HUES48 (cell line): ENCODE data around the gene VN1R4.
"Not testable (repeated sequence)": the region's sequence is repeated elsewhere in the genome, so short reads cannot be mapped to it uniquely, and the experiment has no call there.

Source experiments
- H3K27ac ChIP-seq: one replicate; pipeline ENCODE4 v1.7.0; 2013; ENCODE audit warnings: low read depth, low read length, inconsistent platforms
- H3K27me3 ChIP-seq: 2 replicates; pipeline ENCODE4 v1.6.1; 2013; ENCODE audit warnings: mild to moderate bottlenecking, low read length; ENCODE audit not compliant: control insufficient read depth, insufficient read depth
- H3K36me3 ChIP-seq: 2 replicates; pipeline ENCODE4 v1.6.1; 2013; ENCODE audit warnings: low read length; ENCODE audit not compliant: control insufficient read depth, insufficient read depth
- H3K4me1 ChIP-seq: 2 replicates; pipeline ENCODE4 v1.6.1; 2013; ENCODE audit warnings: mild to moderate bottlenecking, low read length; ENCODE audit not compliant: control insufficient read depth, insufficient read depth
- H3K4me3 ChIP-seq: 2 replicates; pipeline ENCODE4 v1.5.1; 2013; ENCODE audit warnings: mild to moderate bottlenecking, low read depth, low read length
- H3K9ac ChIP-seq: 2 replicates; pipeline ENCODE4 v1.6.1; 2013; ENCODE audit warnings: mild to moderate bottlenecking, low read depth, low read length, moderate library complexity
- H3K9me3 ChIP-seq: 2 replicates; pipeline ENCODE4 v1.6.1; 2013; ENCODE audit warnings: low read length; ENCODE audit not compliant: control insufficient read depth, insufficient read depth

VN1R4 gene

GRCh38 chr19:53269861-53270260 lies 2.3 kb upstream of the VN1R4 start:
- not testable (repeated sequence) for H3K27me3 ChIP-seq, H3K36me3 ChIP-seq, H3K4me1 ChIP-seq, H3K9ac ChIP-seq, H3K27ac ChIP-seq, H3K4me3 ChIP-seq
- peaks cover 51% of the 10 kb centered on the region for H3K9me3 ChIP-seq

DNA sequence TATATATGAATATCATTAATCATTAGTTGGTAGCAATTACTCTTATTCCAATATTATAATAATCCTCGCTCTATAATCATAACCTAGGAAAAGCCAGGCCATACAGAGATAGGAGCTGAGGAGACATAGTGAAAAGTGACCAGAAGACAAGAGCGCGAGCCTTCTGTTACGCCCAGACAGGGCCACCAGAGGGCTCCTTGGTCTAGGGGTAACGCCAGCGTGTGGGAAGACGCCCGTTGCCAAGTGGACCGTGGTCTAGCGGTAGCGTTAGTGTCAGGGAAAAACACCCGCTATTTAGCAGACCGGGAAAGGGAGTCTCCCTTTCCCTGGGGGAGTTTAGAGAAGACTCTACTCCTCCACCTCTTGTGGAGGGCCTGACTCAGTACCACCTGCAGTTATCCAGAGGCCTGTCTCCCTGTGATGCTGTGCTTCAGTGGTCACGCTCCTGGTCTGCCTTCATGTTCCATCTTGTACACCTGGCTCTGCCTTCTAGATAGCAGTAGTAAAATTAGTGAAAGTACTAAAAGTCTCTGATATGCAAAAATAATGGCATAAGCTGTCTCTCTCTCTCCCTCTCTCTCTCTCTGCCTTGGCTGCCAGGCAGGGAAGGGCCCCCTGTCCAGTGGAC lies 9.7 kb downstream of the VN1R4 start, which contains the start of gene VN1R2:
VN1R2 (plus strand) TSS at position 578 of the 628 bp plus-strand sequence. CDS start 84 bp downstream, outside the sequence.
- H3K36me3 ChIP-seq, H3K4me1 ChIP-seq, H3K27ac ChIP-seq, H3K4me3 ChIP-seq, H3K9ac ChIP-seq, H3K27me3 ChIP-seq: not testable (repeated sequence)
- peaks cover 32% of the 10 kb centered on the region for H3K9me3 ChIP-seq

DNA sequence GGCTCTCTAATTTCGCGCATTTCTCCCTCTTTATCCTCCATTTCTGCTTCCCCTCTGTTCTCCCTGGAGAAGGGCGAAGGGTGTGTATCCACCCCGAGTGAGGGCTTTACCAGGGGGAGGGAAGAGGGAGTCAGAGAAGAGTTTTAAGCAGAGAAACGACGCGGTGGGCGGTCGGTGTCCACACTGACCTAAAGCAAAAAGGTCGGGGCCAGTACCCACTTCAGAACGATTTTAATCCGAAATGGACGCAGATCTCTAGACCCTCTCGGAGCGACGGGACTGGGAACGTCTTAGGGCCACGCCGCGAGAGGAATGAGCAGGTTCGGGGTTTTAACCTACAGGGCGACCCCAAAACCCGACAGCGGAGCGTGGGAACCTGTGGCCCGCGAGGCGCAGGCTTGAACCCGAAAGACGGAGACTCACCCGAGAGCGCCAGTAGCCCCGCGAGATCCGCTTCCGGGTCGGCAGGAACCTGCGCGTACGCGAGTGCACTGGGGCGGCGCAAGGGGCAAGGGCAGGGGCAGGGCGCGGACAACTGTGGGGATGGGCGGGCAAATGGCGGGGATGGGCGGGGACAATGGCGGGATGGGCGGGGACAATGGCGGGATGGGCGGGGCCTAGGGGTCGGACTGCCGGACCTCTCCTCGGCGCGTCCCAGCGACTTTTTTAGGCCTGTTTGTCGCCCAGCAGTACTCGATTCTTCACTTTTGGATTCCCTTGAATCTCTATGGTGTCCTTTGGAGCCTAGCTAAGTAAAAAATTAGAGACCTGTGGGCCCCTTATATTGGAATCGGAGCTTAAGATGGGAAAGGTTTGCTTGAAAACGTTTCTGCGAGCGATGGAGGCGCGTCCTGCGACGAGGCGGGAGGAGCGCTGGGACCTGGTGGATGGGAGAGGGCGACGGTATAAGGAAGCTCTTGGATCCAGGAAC lies 12.8 kb downstream of the VN1R4 start, which contains the start of gene ZNF677:
ZNF677 (minus strand) TSS at position 463 of the 931 bp plus-strand sequence. CDS start 3,323 bp downstream, outside the sequence.
- Histone ChIP-seq H3K36me3 (peaks cover 31% of the 10 kb centered on the region), H3K27ac (peak within 1 kb of the TSS; percentile 37), H3K27me3 (no peaks in the 10 kb centered on the region), H3K9ac (peak within 1 kb of the TSS; percentile 69; the same call in 1 of the 2 replicates), H3K4me1 (0 out of 2 replicates have a peak, but pooled peaks cover 4% of the 10 kb centered on the region), H3K4me3 (peak within 1 kb of the TSS; percentile 97), H3K9me3 (peaks cover 35% of the 10 kb centered on the region)

GRCh38 chr19:53246498-53246897 lies 21.0 kb downstream of the VN1R4 start:
- H3K9me3 ChIP-seq = peaks cover 82% of the 10 kb centered on the region

GRCh38 chr19:53237114-53237777 lies 30.3 kb downstream of the VN1R4 start:
- Histone ChIP-seq H3K27me3 (no peaks in the 10 kb centered on the region), H3K4me3 (no peak overlapping the region), H3K4me1 (no peaks in the 10 kb centered on the region), H3K9ac (no peak overlapping the region), H3K9me3 (peaks cover 91% of the 10 kb centered on the region), H3K27ac (no peak overlapping the region), H3K36me3 (peaks cover 50% of the 10 kb centered on the region)

More at GRCh38 chr19:53246498-53246897, 21.0 kb downstream of the VN1R4 start:
- Histone ChIP-seq H3K27me3 (no peaks in the 10 kb centered on the region), H3K27ac (no peak overlapping the region), H3K9ac (no peak overlapping the region), H3K4me1 (no peaks in the 10 kb centered on the region), H3K36me3 (peaks cover 70% of the 10 kb centered on the region), H3K4me3 (no peak overlapping the region)

- Histone ChIP-seq H3K27me3 (no peaks in the 10 kb centered on the region), H3K9me3 (peaks cover 56% of the 10 kb centered on the region), H3K4me1 (no peaks in the 10 kb centered on the region), H3K9ac (no peak overlapping the region), H3K27ac (no peak overlapping the region), H3K36me3 (no peaks in the 10 kb centered on the region), H3K4me3 (no peak overlapping the region)
These were observed 42.9 kb downstream of the VN1R4 start for GRCh38 chr19:53224606-53225005.

- not testable (repeated sequence) for H3K27me3 ChIP-seq, H3K27ac ChIP-seq, H3K4me3 ChIP-seq, H3K4me1 ChIP-seq, H3K36me3 ChIP-seq, H3K9ac ChIP-seq
- H3K9me3 ChIP-seq = peaks cover 59% of the 10 kb centered on the region
These were observed 44.8 kb downstream of the VN1R4 start for GRCh38 chr19:53222716-53223115.
